Ecto neural progenitor cell (in vitro differentiated cells): ENCODE results near the gene ACSS1.

Experiments used
- DNase-seq: peaks from one replicate; pipeline ENCODE4 v3.0.0-alpha.2; 2018; ENCODE audit warnings: low spot score

The ACSS1 gene

DNA sequence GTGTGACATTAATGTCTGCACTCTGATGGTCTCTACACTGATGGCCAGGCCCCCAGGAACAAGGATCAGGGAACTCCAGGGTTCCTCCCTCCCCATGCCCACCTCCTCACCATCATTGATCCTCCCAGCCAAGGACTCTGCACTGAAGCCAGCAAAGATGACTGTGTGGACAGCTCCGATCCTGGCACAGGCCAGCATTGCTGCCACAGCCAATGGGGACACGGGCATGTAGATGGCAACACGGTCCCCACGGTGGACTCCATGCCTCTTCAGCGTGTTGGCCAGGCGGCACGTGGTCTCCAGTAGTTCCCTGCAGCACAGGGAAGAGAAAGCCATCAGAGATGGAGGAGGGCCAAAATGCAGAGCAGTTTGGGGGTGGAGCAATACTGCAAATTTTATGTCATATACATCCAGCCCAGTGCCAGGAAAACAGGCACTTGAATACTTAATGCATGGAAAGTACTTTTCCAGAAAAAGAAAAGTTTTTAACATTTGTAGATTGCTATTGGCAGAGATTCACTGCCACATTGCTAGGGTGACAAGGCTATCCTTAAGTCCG lies 27.2 kb downstream of the ACSS1 start:
- DNase-seq, result no peak

- no peak for DNase-seq
Observed at GRCh38 chr20:25030007-25030648, 27.8 kb downstream of the ACSS1 start.

- DNase-seq, result no peak
Observed at GRCh38 chr20:25025986-25026605, 31.8 kb downstream of the ACSS1 start.

DNA sequence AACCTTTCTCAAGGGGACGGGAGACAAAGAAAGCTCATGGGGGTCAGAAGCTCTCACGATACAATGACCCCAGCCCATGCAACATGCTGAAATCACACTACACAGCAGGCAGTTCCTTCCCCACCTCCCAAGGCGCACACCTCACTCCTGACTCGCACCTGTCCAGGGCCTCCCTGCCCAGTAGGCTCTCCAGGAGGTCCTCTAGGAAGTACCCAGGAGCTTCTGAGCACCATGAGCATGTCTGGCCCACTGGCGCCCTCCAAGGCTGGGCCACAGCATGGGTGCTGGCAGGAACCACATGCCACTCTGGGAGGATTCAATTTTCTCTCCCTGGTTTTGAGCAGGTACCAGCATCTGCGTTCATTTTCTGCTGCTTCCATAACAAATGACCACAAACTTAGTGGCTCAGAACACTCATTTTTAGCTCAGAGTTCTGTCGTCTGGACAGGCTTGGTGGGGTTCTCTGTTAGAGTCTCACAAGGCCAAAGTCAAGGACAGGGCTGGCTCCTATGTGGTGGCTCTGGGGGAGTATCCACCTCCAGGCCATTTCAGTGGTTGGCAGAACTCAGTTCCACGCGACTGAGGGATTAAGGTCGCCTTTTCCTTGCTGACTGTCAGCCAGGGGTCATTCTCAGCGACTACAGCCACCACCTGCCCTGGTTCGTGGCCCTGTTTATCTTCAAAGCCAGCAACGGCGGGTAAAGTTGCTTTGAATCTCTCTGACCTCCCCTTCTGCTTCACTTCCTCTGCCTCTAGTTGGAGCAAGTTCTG lies 32.7 kb downstream of the ACSS1 start:
- no peak for DNase-seq

GRCh38 chr20:25024171-25024570 lies 33.8 kb downstream of the ACSS1 start:
- DNase-seq, result no peak

- DNase-seq, result no peak
Observed at GRCh38 chr20:25023356-25023755, 34.6 kb downstream of the ACSS1 start.

DNA sequence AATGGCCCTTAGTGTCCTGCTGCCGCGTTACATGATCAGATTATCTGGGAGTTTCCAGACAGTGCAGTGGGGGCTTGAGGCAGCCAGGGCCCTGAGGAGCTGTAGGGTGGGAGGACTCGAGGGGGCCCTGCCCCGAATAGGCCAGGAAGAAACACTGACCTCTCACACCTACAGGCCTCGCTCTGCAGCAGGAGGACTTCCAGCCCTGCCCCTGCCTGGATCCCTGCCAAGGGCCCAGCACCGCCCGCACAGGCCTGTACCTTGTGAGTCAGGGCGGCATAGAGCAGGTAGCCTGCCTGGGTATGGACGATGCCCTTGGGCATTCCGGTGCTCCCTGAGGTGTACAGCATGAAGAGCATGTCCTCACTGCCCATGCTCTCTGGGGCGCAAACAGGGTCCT lies 35.3 kb downstream of the ACSS1 start:
- DNase-seq, result no peak

GRCh38 chr20:25021336-25021735 lies 36.6 kb downstream of the ACSS1 start:
- DNase-seq, result no peak

- no peak for DNase-seq
Observed at GRCh38 chr20:25020901-25021301, 37.0 kb downstream of the ACSS1 start.

DNA sequence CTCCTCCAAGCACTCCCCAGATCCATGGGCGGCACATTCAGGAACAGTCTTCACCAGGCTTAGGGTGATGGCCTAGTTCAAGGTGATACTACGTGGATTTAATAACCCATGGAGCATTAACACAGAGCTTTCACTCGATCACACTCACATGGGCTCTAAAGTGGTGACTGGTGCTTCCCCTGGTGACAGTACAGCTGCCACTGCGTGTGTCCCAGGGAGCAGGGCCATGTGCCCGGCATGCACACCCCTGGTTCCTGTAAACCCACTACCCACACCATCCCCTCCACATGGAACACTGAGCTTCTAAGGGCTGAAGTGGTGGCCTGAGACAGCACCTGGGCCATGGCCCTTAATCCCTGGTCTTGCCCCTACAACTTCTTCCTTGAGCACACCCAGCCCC lies 37.6 kb downstream of the ACSS1 start:
- DNase-seq, result no peak

- DNase-seq, result no peak
Observed at GRCh38 chr20:25019381-25020155, 38.4 kb downstream of the ACSS1 start.

DNA sequence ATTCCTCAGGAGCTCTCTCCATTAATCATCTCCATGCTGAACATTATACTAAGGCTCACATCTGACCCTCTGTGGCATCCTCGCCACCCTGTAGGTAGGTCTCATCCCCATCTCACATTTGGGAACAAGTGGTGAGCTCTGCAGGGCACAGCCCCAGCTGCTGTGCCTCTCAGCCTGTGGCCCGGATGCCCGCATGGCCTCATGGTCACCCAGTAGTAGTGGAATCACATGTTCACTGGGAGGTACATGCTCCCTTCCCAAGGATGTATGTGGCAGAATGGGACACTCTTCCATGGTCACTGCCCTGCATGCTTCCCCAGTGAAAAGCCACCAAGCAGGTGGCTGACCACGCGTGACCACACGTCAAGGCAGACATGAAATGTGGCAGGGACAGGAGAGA lies 39.1 kb downstream of the ACSS1 start:
- no peak for DNase-seq

GRCh38 chr20:25018425-25018824 lies 39.5 kb downstream of the ACSS1 start:
- DNase-seq, result no peak

- DNase-seq, result no peak
Observed at GRCh38 chr20:25017257-25017803, 40.6 kb downstream of the ACSS1 start.

- DNase-seq, result no peak
Observed at GRCh38 chr20:25016471-25016870, 41.5 kb downstream of the ACSS1 start.

- DNase-seq, result no peak
Observed at GRCh38 chr20:25015986-25016385, 42.0 kb downstream of the ACSS1 start.

DNA sequence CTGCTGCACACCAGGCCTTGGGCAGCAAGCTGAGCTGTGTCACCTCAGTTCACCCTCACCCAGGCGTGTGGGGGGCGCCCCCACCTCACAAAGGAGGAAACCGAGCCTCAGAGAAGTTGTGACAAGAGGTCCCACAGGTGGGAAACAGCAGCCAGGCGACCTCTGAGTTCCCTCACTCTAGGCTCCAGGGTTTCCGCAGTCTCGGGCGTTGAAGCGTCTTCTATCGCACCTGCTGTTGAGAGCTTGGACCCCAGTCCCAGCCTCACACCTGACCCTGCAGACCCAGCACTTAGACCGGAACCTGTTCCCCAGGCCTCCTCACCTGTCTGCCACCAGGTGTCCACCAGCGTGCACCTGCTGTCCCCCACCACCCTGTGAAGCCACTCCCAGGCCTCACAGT lies 43.1 kb downstream of the ACSS1 start:
- no peak for DNase-seq

DNA sequence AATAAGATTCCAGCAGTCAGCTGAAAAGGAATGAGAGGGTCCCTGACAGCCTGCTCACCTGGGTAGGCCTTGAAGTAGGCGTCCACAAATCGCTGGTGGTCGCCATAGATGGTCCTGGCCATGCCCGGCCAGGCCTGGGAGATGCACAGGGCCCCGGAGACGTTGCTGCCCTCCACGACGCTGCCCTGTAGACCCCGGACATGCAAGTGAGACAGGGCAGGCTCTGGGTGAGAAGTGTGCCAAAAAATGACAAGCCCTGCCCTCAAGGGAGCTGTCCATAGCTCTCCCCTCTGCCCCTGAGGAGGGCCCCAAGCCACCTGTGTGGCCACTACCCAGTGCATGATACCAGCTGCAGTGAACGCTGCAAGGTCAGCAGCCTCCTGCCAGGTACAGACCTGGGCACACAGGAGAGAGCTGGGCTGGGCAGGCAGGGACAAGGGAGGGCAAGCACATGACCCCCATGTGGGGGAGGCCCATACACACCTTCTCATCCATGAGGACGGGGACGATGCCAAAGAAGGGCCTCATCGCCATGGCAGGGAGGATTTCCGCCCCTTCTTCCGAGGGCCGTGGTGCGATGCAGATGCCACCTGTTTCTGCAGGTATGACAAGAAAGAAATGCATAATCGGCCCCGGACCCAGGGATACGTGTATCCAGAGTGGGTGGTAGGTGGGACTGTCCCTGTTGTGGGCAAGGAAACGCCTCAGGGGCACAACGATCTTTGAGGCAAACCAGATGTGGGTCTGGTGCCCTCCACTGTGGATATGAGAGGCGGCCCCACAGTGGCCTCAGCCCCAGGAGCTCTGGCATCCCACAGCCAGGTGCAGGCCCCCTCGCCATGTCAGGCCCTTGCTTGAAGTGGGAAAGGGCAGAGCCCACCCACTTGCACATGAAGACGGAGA lies 44.2 kb downstream of the ACSS1 start:
- DNase-seq, result no peak

GRCh38 chr20:25012616-25013189 lies 45.2 kb downstream of the ACSS1 start:
- no peak for DNase-seq

GRCh38 chr20:25011831-25012241 lies 46.1 kb downstream of the ACSS1 start:
- no peak for DNase-seq

GRCh38 chr20:25011261-25011660 lies 46.7 kb downstream of the ACSS1 start:
- DNase-seq, result no peak
